ENCODE measurements around the gene IMPDH1. TPM values are rescaled to one million over a fixed set of nuclear protein-coding genes. Genes with fewer than 3 reads are reported as not detected.

IMPDH1 gene
- total and polyA plus RNA-seq, 10 of the 15 experiments (the other 5 are each of a cell fraction or from before 2014, with no cell fraction given), result 0.50 to 61.3 (median 41.8) TPM

GRCh38 chr7:128364166-128364870 is 45.5 kb downstream of the IMPDH1 start:
- Histone ChIP-seq H3K9ac (ENCODE audit: control insufficient read depth, insufficient read depth, low read length) (no peak overlapping the region), H3K9me3 (replicated peaks; ENCODE audit: control insufficient read depth, insufficient read depth, low read length) (no peaks in the 10 kb centered on the region), H4K20me1 (ENCODE audit: control insufficient read depth, insufficient read depth) (no peaks in the 10 kb centered on the region), H3K4me2 (ENCODE audit: control insufficient read depth, insufficient read depth) (no peak overlapping the region), H3K4me1 (ENCODE audit: control insufficient read depth, insufficient read depth, low read length) (no peaks in the 10 kb centered on the region), H3K4me3 (no peak overlapping the region), H3K27ac (ENCODE audit: control insufficient read depth, insufficient read depth) (no peak overlapping the region), H2AFZ (ENCODE audit: control insufficient read depth, low read depth, low read length) (no peak overlapping the region), H3K79me2 (ENCODE audit: control insufficient read depth, insufficient read depth, low read length) (no peaks in the 10 kb centered on the region), H3K27me3 (replicated peaks in 1 of 2; ENCODE audit: control insufficient read depth in 2 of 2, insufficient read depth in 2 of 2, low read length in 1 of 2) (peaks cover 18 to 32% of the 10 kb centered on the region in 2 experiments), H3K36me3 (ENCODE audit: control insufficient read depth in 2 of 2, insufficient read depth in 2 of 2, low read length in 1 of 2) (no peaks in the 10 kb centered on the region)
- in situ Hi-C loops (cut with MboI), result no loop called here
- 81% methylated on average over 4 of the region's 4 CpGs for WGBS (ENCODE audit: insufficient coverage, insufficient replicate concordance, low lambda C conversion rate, missing lambda C conversion rate)
- POLR2A ChIA-PET, result no interaction called here
- FAIRE-seq, result no peak
- RAD21 ChIA-PET (ENCODE audit: unreplicated experiment), result interaction anchor here (0.6 kb wide), 1 partner anchor 244 kb away, joined by 3 read pairs; no protein-coding TSS in a partner anchor
- CTCF ChIA-PET, result interaction anchor here (0.9 to 1.0 kb wide), 2 partner anchors 17 to 22 kb away, joined by 4 read pairs; no protein-coding TSS in a partner anchor
- intact Hi-C loops (cut with micrococcal nuclease; ENCODE audit: unreplicated experiment), result no loop called here
- ATAC-seq, result no peak
- DNase-seq (ENCODE audit: low read depth, low spot score), result no peak
- no TSS peak for BruUV-seq (replicated peaks)
- SMC1A ChIA-PET (ENCODE audit: uncharacterized antibody, unreplicated experiment), result no interaction called here
- no peak for TF ChIP-seq ZZZ3 (IDR thresholded peaks at IDR 0.05; ENCODE audit: control insufficient read depth, insufficient read length, low read depth)
- no peak for TF ChIP-seq SP1 (IDR thresholded peaks at IDR 0.05; ENCODE audit: low read depth, low read length)
- TF ChIP-seq EZH2 (IDR thresholded peaks at IDR 0.05; ENCODE audit: borderline replicate concordance, control insufficient read depth, low read depth, low read length), result no peak
- no peak for TF ChIP-seq TAF1 (IDR thresholded peaks at IDR 0.05; ENCODE audit: borderline replicate concordance, low read depth, low read length)
- no peak for TF ChIP-seq STAT1 (conservative IDR thresholded peaks at IDR 0.05)
- TF ChIP-seq SMAD1 (IDR thresholded peaks at IDR 0.05; ENCODE audit: low read depth, partially characterized antibody), result no peak
- TF ChIP-seq CHD4 (IDR thresholded peaks at IDR 0.05), result no peak
- no peak for TF ChIP-seq E2F4 (IDR thresholded peaks at IDR 0.05; ENCODE audit: low read depth, low read length)
- no peak for TF ChIP-seq POLR2A (IDR thresholded peaks at IDR 0.05; ENCODE audit: low read depth, low read length)
- TF ChIP-seq RFX5 (IDR thresholded peaks at IDR 0.05; ENCODE audit: low read depth, low read length), result no peak
- TF ChIP-seq CREM (IDR thresholded peaks at IDR 0.05; ENCODE audit: low read depth), result no peak

Data from GM12878 (cell line).